Measurements from ENCODE around the gene THAP7. TPM values are rescaled to one million over a fixed set of nuclear protein-coding genes. Genes with fewer than 3 reads are reported as not detected.

The THAP7 gene
- total RNA-seq, 1 experiment from 2014 or later = 23.5 TPM

DNA sequence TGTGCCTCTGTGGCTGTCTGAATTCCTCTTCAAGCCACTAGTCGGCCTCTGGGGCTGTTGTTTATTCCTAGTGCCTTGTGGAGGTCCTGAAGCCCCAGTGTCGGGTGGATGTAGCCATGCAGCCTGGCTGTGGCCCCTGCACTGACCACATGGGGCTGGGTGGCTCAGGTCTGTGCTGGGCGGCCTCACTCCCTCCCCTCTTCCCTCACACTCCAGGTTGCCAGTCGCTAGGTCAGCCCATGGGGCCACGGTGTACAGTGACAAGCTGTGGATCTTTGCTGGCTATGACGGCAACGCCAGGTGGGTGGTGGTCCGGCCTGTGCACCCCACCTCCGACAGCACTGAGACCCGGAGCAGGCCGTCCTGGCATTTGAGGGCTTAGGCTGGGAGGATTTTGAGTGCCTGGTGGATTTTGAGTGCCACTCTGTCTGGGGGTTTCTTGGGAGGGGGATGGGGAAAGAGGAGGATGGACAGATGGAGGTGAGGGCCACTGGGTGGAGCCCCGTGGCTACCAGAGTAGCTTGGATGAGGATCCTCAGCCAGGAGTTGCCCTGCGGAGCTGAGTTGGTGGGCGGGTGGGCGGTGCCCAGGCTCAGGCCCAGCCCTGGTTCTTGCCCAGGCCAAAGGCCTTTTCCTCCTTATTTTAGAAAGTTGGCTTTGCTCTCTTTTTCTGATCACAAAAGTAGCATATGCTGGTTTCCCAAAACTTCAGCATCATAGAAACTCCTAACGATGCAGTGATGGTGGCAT is 13.2 kb downstream of the THAP7 start:
- H3K36me3 ChIP-seq (ENCODE audit: control insufficient read depth, insufficient read depth, low read length) = no peaks in the 10 kb centered on the region
- H3K9me3 ChIP-seq (ENCODE audit: control insufficient read depth, insufficient read depth, low read depth, low read length) = no peaks in the 10 kb centered on the region
- no peak overlapping the region for H3K4me3 ChIP-seq (ENCODE audit: low read depth in 2 of 2, low read length in 2 of 2)
- intact Hi-C loops (cut with micrococcal nuclease; ENCODE audit: unreplicated experiment) (no loop called here), in situ Hi-C loops (cut with HindIII; ENCODE audit: low pct_unique_long_range_greater_than_20kb, low sequenced_read_pairs) (no loop called here)
- DNase-seq (ENCODE audit: low read depth, low spot score) (no peak), ATAC-seq (0 out of 2 replicates have a peak, but pooled peaks have one; percentile 31)
- TF ChIP-seq SIN3A (IDR thresholded peaks at IDR 0.05; ENCODE audit: borderline replicate concordance, insufficient read depth, low read depth, low read length) (no peak), TCF7L2 (IDR thresholded peaks at IDR 0.05; ENCODE audit: low read depth, low read length) (no peak), POLR2AphosphoS5 (IDR thresholded peaks at IDR 0.05; ENCODE audit: low read depth, low read length) (no peak)
- TF ChIP-seq, protein P1, sequence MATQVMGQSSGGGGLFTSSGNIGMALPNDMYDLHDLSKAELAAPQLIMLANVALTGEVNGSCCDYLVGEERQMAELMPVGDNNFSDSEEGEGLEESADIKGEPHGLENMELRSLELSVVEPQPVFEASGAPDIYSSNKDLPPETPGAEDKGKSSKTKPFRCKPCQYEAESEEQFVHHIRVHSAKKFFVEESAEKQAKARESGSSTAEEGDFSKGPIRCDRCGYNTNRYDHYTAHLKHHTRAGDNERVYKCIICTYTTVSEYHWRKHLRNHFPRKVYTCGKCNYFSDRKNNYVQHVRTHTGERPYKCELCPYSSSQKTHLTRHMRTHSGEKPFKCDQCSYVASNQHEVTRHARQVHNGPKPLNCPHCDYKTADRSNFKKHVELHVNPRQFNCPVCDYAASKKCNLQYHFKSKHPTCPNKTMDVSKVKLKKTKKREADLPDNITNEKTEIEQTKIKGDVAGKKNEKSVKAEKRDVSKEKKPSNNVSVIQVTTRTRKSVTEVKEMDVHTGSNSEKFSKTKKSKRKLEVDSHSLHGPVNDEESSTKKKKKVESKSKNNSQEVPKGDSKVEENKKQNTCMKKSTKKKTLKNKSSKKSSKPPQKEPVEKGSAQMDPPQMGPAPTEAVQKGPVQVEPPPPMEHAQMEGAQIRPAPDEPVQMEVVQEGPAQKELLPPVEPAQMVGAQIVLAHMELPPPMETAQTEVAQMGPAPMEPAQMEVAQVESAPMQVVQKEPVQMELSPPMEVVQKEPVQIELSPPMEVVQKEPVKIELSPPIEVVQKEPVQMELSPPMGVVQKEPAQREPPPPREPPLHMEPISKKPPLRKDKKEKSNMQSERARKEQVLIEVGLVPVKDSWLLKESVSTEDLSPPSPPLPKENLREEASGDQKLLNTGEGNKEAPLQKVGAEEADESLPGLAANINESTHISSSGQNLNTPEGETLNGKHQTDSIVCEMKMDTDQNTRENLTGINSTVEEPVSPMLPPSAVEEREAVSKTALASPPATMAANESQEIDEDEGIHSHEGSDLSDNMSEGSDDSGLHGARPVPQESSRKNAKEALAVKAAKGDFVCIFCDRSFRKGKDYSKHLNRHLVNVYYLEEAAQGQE (IDR thresholded peaks at IDR 0.05; ENCODE audit: insufficient read depth in 1 of 2, low read depth in 2 of 2, low read length in 1 of 2) = no peak
- TF ChIP-seq, protein P2, sequence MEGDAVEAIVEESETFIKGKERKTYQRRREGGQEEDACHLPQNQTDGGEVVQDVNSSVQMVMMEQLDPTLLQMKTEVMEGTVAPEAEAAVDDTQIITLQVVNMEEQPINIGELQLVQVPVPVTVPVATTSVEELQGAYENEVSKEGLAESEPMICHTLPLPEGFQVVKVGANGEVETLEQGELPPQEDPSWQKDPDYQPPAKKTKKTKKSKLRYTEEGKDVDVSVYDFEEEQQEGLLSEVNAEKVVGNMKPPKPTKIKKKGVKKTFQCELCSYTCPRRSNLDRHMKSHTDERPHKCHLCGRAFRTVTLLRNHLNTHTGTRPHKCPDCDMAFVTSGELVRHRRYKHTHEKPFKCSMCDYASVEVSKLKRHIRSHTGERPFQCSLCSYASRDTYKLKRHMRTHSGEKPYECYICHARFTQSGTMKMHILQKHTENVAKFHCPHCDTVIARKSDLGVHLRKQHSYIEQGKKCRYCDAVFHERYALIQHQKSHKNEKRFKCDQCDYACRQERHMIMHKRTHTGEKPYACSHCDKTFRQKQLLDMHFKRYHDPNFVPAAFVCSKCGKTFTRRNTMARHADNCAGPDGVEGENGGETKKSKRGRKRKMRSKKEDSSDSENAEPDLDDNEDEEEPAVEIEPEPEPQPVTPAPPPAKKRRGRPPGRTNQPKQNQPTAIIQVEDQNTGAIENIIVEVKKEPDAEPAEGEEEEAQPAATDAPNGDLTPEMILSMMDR (IDR thresholded peaks at IDR 0.05) = no peak
- ChIA-PET POLR2A (interaction anchor here (1.3 kb wide), 1 partner anchor 11 kb away, joined by 3 read pairs; no protein-coding TSS in a partner anchor), CTCF (no interaction called here)
- no TSS peak for BruUV-seq (replicated peaks)
- no peaks in the 10 kb centered on the region for H3K4me1 ChIP-seq (ENCODE audit: control insufficient read depth, insufficient read depth, low read length)
- no peak overlapping the region for H3K27ac ChIP-seq (ENCODE audit: low read length)
- no peaks in the 10 kb centered on the region for H3K27me3 ChIP-seq (ENCODE audit: control insufficient read depth, insufficient read depth, low read length)

DNA sequence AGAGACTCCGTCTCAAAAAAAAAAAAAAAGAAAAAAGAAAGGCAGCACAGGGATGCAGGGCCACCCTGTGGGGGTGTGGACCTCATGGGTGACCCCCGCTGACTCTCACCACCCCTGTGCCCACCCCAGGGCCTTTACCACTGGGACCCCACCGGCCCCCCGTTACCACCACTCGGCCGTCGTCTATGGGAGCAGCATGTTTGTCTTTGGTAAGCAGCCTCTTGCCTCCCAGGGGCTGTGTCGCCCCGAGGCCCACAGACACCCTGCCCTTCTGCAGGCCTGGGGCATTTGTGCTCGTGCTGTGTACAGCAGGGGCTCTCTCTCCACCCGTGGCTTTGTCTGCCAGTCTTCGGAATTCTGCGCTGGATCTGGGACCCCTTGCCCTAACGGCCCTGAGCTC is 14.5 kb downstream of the THAP7 start:
- no peak for ATAC-seq
- H3K36me3 ChIP-seq (ENCODE audit: control insufficient read depth, insufficient read depth, low read length) = no peaks in the 10 kb centered on the region; the same call in 1 of the 2 replicates
- no peaks in the 10 kb centered on the region for H3K9me3 ChIP-seq (ENCODE audit: control insufficient read depth, insufficient read depth, low read depth, low read length)
- H3K27me3 ChIP-seq (ENCODE audit: control insufficient read depth, insufficient read depth, low read length) = no peaks in the 10 kb centered on the region
- no TSS peak for BruUV-seq (replicated peaks)
- CTCF ChIA-PET = no interaction called here
- POLR2A ChIA-PET = no interaction called here
- no peak overlapping the region for H3K4me3 ChIP-seq (ENCODE audit: low read depth in 2 of 2, low read length in 2 of 2)
- H3K4me1 ChIP-seq (ENCODE audit: control insufficient read depth, insufficient read depth, low read length) = no peaks in the 10 kb centered on the region
- no peak for DNase-seq (ENCODE audit: low read depth, low spot score)
- in situ Hi-C loops (cut with HindIII; ENCODE audit: low pct_unique_long_range_greater_than_20kb, low sequenced_read_pairs) (no loop called here), intact Hi-C loops (cut with micrococcal nuclease; ENCODE audit: unreplicated experiment) (no loop called here)
- H3K27ac ChIP-seq (ENCODE audit: low read length) = no peak overlapping the region
- TF ChIP-seq SIN3A (IDR thresholded peaks at IDR 0.05; ENCODE audit: borderline replicate concordance, insufficient read depth, low read depth, low read length) (no peak), POLR2AphosphoS5 (IDR thresholded peaks at IDR 0.05; ENCODE audit: low read depth, low read length) (no peak), TCF7L2 (IDR thresholded peaks at IDR 0.05; ENCODE audit: low read depth, low read length) (no peak)
- TF ChIP-seq, protein P1 (IDR thresholded peaks at IDR 0.05; ENCODE audit: insufficient read depth in 1 of 2, low read depth in 2 of 2, low read length in 1 of 2) = no peak
- TF ChIP-seq, protein P2 (IDR thresholded peaks at IDR 0.05) = no peak

Data from Panc1 (cell line).